CD4-positive, alpha-beta T cell (primary cell): Measurements from ENCODE around the gene MFN2. TPM values are rescaled to one million over a fixed set of nuclear protein-coding genes. Genes with fewer than 3 reads are reported as not detected.

Experiments
- ATAC-seq: fragments of 200-7000 bp; cut with Tn5 transposase; one replicate; pipeline ENCODE4 v1.10.0; 2022; ENCODE audit warnings: mild to moderate bottlenecking; ENCODE audit not compliant: poor library complexity
- CTCF ChIA-PET: fragments of 350-600 bp; sonication (Branson Sonifier 250); formaldehyde crosslinking; loops from one replicate; lab custom pipeline; 2021; ENCODE audit warnings: antibody characterized with exemption, inconsistent platforms; lab: Charles Lee
- POLR2A ChIA-PET: fragments of 350-600 bp; sonication (Branson Sonifier 250); formaldehyde crosslinking; loops from one replicate; lab custom pipeline; 2021; ENCODE audit warnings: antibody characterized with exemption, inconsistent platforms; lab: Charles Lee
- DNase-seq, 14 experiments: peaks; one replicate each; pipeline ENCODE4 v3.0.0-alpha.2; 2013 to 2020; ENCODE audit warnings: mixed read lengths in 2 of 14
- H3K27ac ChIP-seq, 2 donors: one replicate each; pipeline versions ENCODE4 v1.5.1 to v1.7.0; 2013; ENCODE audit warnings: low read length in 2 of 2, low read depth in 1 of 2, mild to moderate bottlenecking in 1 of 2
- H3K27me3 ChIP-seq, 2 experiments: 1 replicate in 1 of 2; 2 replicates in 1 of 2; pipeline versions ENCODE4 v1.6.1 to v1.7.0; 2013; ENCODE audit warnings: low read length in 2 of 2, control low read depth in 1 of 2, mild to moderate bottlenecking in 1 of 2, moderate library complexity in 1 of 2; ENCODE audit not compliant: insufficient read depth in 2 of 2, control insufficient read depth in 1 of 2
- H3K36me3 ChIP-seq: one replicate; pipeline ENCODE4 v1.6.1; 2013; ENCODE audit warnings: low read length, control low read depth; ENCODE audit not compliant: insufficient read depth
- H3K4me1 ChIP-seq: one replicate; pipeline ENCODE4 v1.6.1; 2013; ENCODE audit warnings: low read length, control low read depth; ENCODE audit not compliant: insufficient read depth
- H3K4me3 ChIP-seq: one replicate; pipeline ENCODE4 v1.5.1; 2013; ENCODE audit warnings: mild to moderate bottlenecking, low read length, moderate library complexity
- H3K9me3 ChIP-seq, 2 experiments: 1 replicate in 1 of 2; 2 replicates in 1 of 2; pipeline versions ENCODE4 v1.6.1 to v1.7.0; 2013; ENCODE audit warnings: low read length in 2 of 2, mild to moderate bottlenecking in 2 of 2, control low read depth in 1 of 2, moderate library complexity in 1 of 2; ENCODE audit not compliant: control insufficient read depth in 1 of 2, insufficient read depth in 1 of 2
- H3K27ac Mint-ChIP-seq: one replicate; pipeline ENCODE4 v1.8.0; 2020; ENCODE audit warnings: mixed read lengths
- H3K27me3 Mint-ChIP-seq: one replicate; pipeline ENCODE4 v1.8.0; 2021; ENCODE audit warnings: mixed read lengths
- H3K36me3 Mint-ChIP-seq: one replicate; pipeline ENCODE4 v1.8.0; 2021; ENCODE audit warnings: low read depth, mixed read lengths
- H3K4me1 Mint-ChIP-seq: one replicate; pipeline ENCODE4 v1.8.0; 2021; ENCODE audit warnings: low read depth, mixed read lengths
- H3K4me3 Mint-ChIP-seq: one replicate; pipeline ENCODE4 v1.8.0; 2020; ENCODE audit warnings: mild to moderate bottlenecking, mixed read lengths
- H3K9me3 Mint-ChIP-seq: one replicate; pipeline ENCODE4 v1.8.0; 2020; ENCODE audit warnings: mixed read lengths
- intact Hi-C, 2 experiments: fragments of 100-400 bp; cut with DNase I in 1 of 2; cut with micrococcal nuclease in 1 of 2; formaldehyde crosslinking; loops; one replicate each; pipeline versions ENCODE4 v1.15.1 to v1.9.0; 2023 to 2025; cut with DNase I, micrococcal nuclease
- total RNA-seq, 174 experiments: library from RNA in 2 of 174; stranded (reverse) in 2 of 174; gene quantifications; one replicate each; pipeline ENCODE4 v1.2.3 and lab custom pipeline; 2021 to 2026
- TF ChIP-seq, protein P1 (sequence below): fragments of 200-600 bp; IDR thresholded peaks from one replicate; pipeline ENCODE4 v1.8.0; 2022; ENCODE audit warnings: antibody characterized with exemption, mild to moderate bottlenecking

MFN2 gene
- total RNA-seq, 2 experiments from 2014 or later = 33.0 to 38.1 TPM

DNA sequence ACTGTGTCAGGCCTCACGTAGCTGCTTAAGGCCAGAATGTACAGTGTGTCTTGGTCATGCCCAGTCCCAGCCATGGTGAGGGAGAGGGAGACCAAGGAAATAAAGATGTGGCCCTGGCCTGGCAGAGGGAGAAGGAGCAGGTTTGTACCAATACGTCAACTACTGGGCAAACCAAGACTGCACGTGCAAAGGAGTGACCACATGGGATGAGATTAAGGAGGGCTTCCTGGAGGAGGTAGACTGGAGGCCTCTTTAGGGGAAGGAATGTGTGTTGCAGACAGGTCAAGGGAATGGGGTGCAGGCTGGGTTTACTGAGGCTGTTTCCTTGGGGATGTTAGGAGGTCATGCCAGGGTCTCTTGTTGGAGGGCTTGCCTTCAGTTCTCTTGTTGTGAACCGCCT lies 38.0 kb upstream of the MFN2 start:
- H3K4me1 ChIP-seq = no peaks in the 10 kb centered on the region
- no peaks in the 10 kb centered on the region for H3K36me3 Mint-ChIP-seq
- no peaks in the 10 kb centered on the region for H3K36me3 ChIP-seq
- no peak overlapping the region for H3K27ac Mint-ChIP-seq
- no peaks in the 10 kb centered on the region for H3K9me3 Mint-ChIP-seq
- H3K4me3 Mint-ChIP-seq = no peak overlapping the region
- no peak overlapping the region for H3K4me3 ChIP-seq
- DNase-seq (no peak), ATAC-seq (no peak)
- H3K9me3 ChIP-seq = no peaks in the 10 kb centered on the region
- ChIA-PET CTCF (no interaction called here), POLR2A (no interaction called here)
- no peaks in the 10 kb centered on the region for H3K27me3 ChIP-seq
- no peak overlapping the region for H3K27ac ChIP-seq
- no peaks in the 10 kb centered on the region for H3K27me3 Mint-ChIP-seq
- intact Hi-C loops = no loop called here
- TF ChIP-seq, protein P1, sequence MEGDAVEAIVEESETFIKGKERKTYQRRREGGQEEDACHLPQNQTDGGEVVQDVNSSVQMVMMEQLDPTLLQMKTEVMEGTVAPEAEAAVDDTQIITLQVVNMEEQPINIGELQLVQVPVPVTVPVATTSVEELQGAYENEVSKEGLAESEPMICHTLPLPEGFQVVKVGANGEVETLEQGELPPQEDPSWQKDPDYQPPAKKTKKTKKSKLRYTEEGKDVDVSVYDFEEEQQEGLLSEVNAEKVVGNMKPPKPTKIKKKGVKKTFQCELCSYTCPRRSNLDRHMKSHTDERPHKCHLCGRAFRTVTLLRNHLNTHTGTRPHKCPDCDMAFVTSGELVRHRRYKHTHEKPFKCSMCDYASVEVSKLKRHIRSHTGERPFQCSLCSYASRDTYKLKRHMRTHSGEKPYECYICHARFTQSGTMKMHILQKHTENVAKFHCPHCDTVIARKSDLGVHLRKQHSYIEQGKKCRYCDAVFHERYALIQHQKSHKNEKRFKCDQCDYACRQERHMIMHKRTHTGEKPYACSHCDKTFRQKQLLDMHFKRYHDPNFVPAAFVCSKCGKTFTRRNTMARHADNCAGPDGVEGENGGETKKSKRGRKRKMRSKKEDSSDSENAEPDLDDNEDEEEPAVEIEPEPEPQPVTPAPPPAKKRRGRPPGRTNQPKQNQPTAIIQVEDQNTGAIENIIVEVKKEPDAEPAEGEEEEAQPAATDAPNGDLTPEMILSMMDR = no peak
- no peaks in the 10 kb centered on the region for H3K4me1 Mint-ChIP-seq

DNA sequence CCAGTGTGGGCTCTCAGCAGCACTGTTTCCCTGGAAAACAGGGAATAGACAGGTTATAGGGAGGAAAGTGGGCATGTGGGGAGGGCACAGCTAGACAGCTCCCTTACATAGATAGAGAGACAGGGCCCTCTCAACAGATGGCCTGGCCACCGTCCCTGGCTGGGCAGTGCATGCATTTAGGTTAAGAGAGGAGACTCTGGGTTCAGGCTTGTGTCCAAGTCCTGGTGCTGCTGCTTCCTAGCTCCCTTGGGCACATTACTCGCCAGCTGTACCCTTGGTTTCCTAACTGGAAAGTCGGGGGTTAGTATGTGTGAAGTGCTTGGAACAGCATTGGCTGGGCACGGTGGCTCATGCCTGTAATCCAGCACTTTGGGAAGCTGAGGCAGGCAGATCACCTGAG lies 36.6 kb upstream of the MFN2 start:
- Histone ChIP-seq H3K36me3 (no peaks in the 10 kb centered on the region), H3K27ac (no peak overlapping the region), H3K4me3 (no peak overlapping the region), H3K9me3 (no peaks in the 10 kb centered on the region), H3K4me1 (no peaks in the 10 kb centered on the region), H3K27me3 (no peaks in the 10 kb centered on the region)
- ATAC-seq = no peak
- DNase-seq = no peak
- intact Hi-C loops = no loop called here
- POLR2A ChIA-PET = no interaction called here
- no peaks in the 10 kb centered on the region for H3K4me1 Mint-ChIP-seq
- CTCF ChIA-PET = no interaction called here
- H3K4me3 Mint-ChIP-seq = no peak overlapping the region
- TF ChIP-seq, protein P1 = no peak
- no peaks in the 10 kb centered on the region for H3K9me3 Mint-ChIP-seq
- no peak overlapping the region for H3K27ac Mint-ChIP-seq
- no peaks in the 10 kb centered on the region for H3K36me3 Mint-ChIP-seq
- H3K27me3 Mint-ChIP-seq = no peaks in the 10 kb centered on the region

DNA sequence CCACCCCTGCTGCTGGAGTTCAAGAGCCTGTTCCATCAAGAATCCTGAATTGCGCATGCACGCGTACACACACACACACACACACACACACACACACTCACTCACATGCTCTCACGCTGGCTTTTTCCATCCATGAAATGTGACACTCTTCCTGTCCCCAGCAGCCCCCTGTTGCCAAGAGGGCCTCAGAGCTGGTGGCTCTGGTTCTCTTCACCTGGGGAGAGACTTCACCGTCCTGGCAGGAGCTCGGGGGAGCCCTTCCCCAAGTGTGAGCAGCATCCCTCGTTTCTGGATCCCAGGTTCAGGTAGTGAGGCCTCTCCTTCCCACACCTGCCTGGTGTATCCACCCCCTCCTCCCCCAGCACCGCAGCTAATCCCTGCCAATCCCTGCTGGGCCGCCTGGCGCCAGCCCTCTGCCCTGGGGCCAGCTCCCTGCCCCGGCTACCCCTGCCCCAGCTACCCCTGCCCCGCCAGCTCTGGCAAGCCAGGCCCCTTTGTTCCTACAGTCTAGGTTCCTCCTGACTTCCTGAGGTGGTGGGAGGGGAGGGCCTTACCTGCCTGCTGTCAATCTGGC lies 35.8 kb upstream of the MFN2 start:
- CTCF ChIA-PET = no interaction called here
- H3K27me3 Mint-ChIP-seq = no peaks in the 10 kb centered on the region
- Histone ChIP-seq H3K9me3 (no peaks in the 10 kb centered on the region), H3K4me1 (no peaks in the 10 kb centered on the region), H3K36me3 (no peaks in the 10 kb centered on the region), H3K27me3 (no peaks in the 10 kb centered on the region), H3K27ac (no peak overlapping the region), H3K4me3 (no peak overlapping the region)
- H3K36me3 Mint-ChIP-seq = no peaks in the 10 kb centered on the region
- TF ChIP-seq, protein P1 = no peak
- POLR2A ChIA-PET = interaction anchor here (0.5 kb wide), 1 partner anchor 17 kb away, joined by 3 read pairs; no protein-coding TSS in a partner anchor
- no peak for DNase-seq
- intact Hi-C loops = no loop called here
- no peaks in the 10 kb centered on the region for H3K9me3 Mint-ChIP-seq
- H3K4me3 Mint-ChIP-seq = no peak overlapping the region
- H3K4me1 Mint-ChIP-seq = no peaks in the 10 kb centered on the region
- ATAC-seq = no peak
- H3K27ac Mint-ChIP-seq = no peak overlapping the region
